HEK293 (cell line): ENCODE data around the gene EN1.

ENCODE experiments used
- KLF1 ChIP-seq: fragments of 450-650 bp; formaldehyde crosslinking; IDR thresholded peaks from 2 replicates; pipeline ENCODE4 v1.5.1; 2016; ENCODE audit warnings: missing biosample characterization, missing genetic modification characterization
- ZNF514 ChIP-seq: fragments of 450-650 bp; formaldehyde crosslinking; IDR thresholded peaks from 2 replicates; pipeline ENCODE4 v1.5.1; 2016; ENCODE audit warnings: missing biosample characterization, missing genetic modification characterization
- ZNF558 ChIP-seq: fragments of 450-650 bp; formaldehyde crosslinking; IDR thresholded peaks from 2 replicates; pipeline ENCODE4 v1.5.1; 2016; ENCODE audit warnings: missing biosample characterization, missing genetic modification characterization
- TF ChIP-seq, protein P1 (sequence below): fragments of 450-650 bp; formaldehyde crosslinking; IDR thresholded peaks from 2 replicates; pipeline ENCODE4 v1.5.1; 2016; ENCODE audit warnings: missing biosample characterization, missing genetic modification characterization
- TF ChIP-seq, protein P2 (sequence below): fragments of 450-650 bp; formaldehyde crosslinking; IDR thresholded peaks from 2 replicates; pipeline ENCODE4 v1.5.0; 2017; ENCODE audit warnings: missing biosample characterization, missing genetic modification characterization, borderline replicate concordance
- TF ChIP-seq, protein P3 (sequence below): fragments of 450-650 bp; formaldehyde crosslinking; IDR thresholded peaks from 2 replicates; pipeline ENCODE4 v1.5.1; 2016; ENCODE audit warnings: missing biosample characterization, missing genetic modification characterization

DNA sequence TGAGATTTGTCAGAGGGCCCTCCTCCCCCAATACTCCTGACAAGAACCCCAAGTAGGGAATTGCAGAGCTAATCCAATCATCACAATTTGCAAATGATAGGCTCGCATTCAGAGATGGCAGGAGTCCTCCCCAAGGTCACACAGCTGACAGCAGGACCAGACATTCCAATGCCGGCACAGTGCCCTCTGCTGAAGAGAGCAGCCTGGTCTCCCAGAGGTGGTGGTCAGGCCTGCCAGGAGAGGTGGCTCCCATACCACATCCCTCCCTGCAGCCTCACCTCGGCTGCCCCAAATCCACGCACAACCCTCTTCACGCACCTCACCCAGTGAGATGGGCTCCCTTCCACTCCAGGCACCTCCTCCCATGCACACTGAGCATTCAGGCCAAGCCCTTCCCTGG, 25.4 kb downstream of the EN1 start:
- TF ChIP-seq, protein P1, sequence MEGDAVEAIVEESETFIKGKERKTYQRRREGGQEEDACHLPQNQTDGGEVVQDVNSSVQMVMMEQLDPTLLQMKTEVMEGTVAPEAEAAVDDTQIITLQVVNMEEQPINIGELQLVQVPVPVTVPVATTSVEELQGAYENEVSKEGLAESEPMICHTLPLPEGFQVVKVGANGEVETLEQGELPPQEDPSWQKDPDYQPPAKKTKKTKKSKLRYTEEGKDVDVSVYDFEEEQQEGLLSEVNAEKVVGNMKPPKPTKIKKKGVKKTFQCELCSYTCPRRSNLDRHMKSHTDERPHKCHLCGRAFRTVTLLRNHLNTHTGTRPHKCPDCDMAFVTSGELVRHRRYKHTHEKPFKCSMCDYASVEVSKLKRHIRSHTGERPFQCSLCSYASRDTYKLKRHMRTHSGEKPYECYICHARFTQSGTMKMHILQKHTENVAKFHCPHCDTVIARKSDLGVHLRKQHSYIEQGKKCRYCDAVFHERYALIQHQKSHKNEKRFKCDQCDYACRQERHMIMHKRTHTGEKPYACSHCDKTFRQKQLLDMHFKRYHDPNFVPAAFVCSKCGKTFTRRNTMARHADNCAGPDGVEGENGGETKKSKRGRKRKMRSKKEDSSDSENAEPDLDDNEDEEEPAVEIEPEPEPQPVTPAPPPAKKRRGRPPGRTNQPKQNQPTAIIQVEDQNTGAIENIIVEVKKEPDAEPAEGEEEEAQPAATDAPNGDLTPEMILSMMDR (tag by site-specific recombination), result no peak
- TF ChIP-seq, protein P2, sequence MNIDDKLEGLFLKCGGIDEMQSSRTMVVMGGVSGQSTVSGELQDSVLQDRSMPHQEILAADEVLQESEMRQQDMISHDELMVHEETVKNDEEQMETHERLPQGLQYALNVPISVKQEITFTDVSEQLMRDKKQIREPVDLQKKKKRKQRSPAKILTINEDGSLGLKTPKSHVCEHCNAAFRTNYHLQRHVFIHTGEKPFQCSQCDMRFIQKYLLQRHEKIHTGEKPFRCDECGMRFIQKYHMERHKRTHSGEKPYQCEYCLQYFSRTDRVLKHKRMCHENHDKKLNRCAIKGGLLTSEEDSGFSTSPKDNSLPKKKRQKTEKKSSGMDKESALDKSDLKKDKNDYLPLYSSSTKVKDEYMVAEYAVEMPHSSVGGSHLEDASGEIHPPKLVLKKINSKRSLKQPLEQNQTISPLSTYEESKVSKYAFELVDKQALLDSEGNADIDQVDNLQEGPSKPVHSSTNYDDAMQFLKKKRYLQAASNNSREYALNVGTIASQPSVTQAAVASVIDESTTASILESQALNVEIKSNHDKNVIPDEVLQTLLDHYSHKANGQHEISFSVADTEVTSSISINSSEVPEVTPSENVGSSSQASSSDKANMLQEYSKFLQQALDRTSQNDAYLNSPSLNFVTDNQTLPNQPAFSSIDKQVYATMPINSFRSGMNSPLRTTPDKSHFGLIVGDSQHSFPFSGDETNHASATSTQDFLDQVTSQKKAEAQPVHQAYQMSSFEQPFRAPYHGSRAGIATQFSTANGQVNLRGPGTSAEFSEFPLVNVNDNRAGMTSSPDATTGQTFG (tag by site-specific recombination), result no peak
- TF ChIP-seq, protein P3, sequence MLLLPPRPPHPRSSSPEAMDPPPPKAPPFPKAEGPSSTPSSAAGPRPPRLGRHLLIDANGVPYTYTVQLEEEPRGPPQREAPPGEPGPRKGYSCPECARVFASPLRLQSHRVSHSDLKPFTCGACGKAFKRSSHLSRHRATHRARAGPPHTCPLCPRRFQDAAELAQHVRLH, result no peak
- TF ChIP-seq KLF1 (tag by site-specific recombination), result no peak
- no peak for TF ChIP-seq ZNF558
- TF ChIP-seq ZNF514 (tag by site-specific recombination), result no peak
